NCI-H524 treated with DMSO at 0.1 percent for 48 hours (cell line): Measurements from ENCODE around the gene ATF7IP.

Experiments used
- DNase-seq: peaks from one replicate; lab custom pipeline; 2025; lab: John Stamatoyannopoulos, UW

The ATF7IP gene

GRCh38 chr12:14481201-14481600, 115.7 kb downstream of the ATF7IP start:
- DNase-seq: no peak

DNA sequence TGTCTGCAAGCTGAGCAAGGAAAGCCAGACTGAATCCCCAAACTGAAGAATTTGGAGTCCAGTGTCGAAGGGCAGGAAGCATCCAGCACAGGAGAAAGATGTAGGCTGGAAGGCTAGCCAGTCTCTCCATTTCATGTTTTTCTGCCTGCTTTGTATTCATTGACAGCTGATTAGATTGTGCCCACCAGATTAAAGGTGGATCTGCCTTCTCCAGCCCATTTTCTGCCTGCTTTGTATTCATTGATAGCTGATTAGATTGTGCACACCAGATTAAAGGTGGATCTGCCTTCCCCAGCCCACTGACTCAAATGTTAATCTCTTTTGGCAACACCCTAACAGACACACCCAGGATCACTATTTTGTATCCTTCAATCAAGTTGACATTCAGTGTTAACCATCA, 116.9 kb downstream of the ATF7IP start:
- no peak for DNase-seq

DNA sequence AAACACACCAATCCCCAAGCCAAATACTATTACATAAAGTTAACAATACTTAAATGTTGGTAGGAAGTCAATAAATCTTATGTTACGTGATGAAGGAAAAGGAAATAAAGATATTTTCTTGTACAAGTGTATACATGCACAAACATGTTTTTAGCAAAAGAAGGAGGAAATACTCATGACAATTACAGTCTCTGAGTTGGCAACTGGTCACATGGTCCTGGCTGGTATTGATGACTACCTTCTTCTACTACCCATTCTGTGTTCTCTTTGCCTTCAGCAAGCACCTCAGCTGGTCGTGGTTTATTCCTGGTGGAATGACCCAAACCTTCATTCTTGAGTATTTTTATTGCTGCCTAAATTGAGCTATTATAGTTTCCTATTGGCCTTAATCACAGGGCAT, 117.4 kb downstream of the ATF7IP start:
- DNase-seq: no peak

GRCh38 chr12:14495326-14495725, 129.8 kb downstream of the ATF7IP start:
- DNase-seq: no peak

- DNase-seq: no peak
Measured at GRCh38 chr12:14505626-14506596, 140.4 kb downstream of the ATF7IP start.

DNA sequence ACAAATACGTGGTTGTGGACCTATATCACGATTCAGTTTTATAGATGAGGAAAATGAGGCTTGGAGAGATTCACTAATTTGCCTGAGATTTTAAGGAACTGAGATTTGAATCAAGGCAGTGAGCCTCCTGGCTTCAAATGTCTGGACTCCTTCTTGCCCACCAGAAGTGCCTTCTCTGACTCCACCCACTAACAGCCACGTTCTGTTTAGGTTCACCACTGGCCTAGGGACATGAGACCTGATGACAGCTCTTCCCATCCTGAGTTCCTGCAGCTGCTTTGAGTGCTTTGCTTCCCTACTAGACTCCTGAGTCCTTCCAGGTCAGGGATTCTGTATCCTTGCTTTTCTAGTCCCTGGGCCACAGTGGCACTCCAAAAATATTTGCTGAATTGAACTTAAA, 145.1 kb downstream of the ATF7IP start:
- no peak for DNase-seq

- DNase-seq: peak; percentile 2
Measured at GRCh38 chr12:14514154-14514842, 148.8 kb downstream of the ATF7IP start.

- DNase-seq: no peak
Measured at GRCh38 chr12:14514946-14515345, 149.5 kb downstream of the ATF7IP start.

DNA sequence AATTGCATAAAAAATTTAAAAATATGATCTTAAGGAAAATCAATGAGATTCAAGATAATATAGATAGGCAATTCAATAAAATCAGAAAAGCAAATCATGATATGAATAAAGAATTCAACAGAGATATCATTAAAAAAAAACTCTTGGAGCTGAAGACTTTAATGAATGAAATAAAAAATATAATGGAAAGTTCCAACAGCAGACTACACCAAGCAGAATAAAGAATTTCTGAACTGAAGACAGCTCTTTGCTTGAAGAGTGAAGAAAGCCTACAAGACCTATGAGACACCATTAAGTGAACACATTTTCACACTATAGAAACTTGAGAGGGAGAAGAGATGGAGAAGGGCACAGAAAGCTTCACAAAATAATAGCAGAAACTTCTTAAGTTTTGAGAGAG, 156.3 kb downstream of the ATF7IP start:
- DNase-seq: no peak

DNA sequence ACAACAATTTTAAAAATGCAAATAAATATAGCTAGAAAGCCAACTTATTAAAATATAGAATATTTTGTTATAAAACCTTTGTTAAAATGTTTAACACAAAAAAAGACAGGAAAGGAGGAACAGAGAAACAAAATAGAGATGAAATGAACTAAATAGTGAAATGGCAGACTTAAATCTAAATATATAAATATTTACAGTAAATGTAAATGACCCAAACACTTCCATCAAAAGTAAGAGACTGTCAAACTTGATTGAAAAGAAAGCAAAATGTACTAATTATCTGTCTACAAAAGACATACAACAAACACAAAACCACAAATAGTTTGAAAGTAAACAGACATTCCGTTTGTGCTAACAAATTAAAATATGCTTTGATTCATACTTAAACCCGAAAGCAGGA, 160.5 kb downstream of the ATF7IP start:
- DNase-seq: no peak

- DNase-seq: no peak
Measured at GRCh38 chr12:14532152-14532551, 166.7 kb downstream of the ATF7IP start.

DNA sequence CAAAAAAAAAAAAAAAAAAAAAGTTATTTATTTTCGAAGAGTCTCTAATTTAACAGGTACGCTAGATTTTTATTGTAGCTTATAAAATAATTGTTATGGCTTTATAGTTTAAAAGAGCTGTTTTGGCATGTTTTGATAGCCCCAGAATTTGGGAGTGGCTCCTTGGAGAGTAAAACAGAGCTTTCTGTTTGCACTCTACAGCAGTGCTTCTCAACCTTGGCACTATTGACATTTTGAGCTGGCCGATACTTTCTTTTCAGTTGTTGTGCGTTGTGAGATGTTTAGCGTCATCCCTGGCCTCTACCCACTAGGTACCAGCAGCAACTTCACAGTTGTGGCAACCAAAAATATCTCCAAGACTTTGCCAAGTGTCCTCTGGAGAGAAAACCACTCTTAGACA, 171.6 kb downstream of the ATF7IP start:
- no peak for DNase-seq

GRCh38 chr12:14540801-14541462, 175.4 kb downstream of the ATF7IP start:
- DNase-seq: no peak

DNA sequence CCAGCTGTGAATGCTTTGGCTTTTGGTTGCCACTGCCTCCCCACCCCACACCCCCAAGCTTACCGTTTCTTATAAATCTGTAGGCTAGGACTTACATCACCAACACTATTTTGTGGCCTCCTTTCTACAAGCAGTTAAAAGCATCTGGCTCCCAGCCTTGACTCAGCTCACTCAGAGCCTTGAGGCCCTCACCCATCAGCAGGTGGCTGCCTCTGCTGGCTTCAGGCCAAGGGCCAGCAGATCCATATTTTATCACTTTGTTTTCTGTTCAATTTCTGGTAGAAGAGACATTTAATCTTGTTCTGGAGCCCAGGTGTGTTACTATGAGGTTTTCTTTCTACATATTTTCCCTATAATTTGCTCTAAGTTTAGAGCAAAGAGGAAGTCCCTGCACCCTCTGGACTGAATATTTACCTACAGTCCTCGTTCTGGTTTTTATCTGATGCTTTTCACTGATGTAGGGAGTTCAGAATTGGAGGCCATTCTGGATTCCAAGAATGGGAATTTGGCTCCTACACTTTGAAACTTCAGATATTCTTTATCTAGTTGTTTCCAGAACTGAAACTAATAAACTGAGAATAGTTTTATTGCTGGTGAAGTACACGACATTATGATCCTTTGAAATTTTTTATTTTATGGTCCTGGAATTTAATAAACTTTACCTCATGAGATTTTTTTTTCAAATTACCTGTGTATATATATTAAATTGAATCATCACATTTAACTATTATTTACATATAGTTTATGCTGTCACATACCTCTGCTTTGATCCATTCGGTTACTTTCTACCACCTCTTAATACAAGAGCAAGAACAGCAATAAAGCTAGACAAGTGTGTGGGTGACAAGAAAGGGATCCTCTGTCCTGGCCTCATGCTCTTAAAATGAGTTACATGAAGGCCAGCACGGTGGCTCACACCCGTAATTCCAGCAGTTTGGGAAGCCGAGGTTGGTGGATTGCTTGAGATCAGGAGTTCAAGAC, 180.0 kb downstream of the ATF7IP start:
- no peak for DNase-seq

DNA sequence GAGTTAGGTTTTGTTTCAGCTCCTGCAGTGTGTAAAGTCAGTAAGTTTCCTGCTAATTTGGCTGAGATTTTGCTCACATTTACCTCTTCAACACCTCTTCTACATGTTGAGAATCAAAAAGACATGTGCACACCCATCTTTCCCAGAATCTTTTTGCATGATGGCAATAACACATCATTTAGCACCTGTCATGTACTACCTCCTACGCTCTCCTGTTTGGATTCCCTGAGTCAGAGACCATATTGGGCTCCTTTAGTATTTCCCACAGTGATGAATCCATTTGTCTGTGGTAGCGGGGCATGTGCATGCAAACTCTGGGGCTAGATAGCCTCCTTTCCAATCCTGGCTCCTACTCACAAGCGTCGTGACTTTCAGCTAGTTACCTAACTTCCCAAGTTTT, 182.1 kb downstream of the ATF7IP start:
- no peak for DNase-seq

GRCh38 chr12:14548609-14549008, 183.1 kb downstream of the ATF7IP start:
- DNase-seq: no peak
